GM23338 (cell line): ENCODE measurements around the gene SLC32A1. TPM values are rescaled to one million over a fixed set of nuclear protein-coding genes. Genes with fewer than 3 reads are reported as not detected.

Source experiments
- CREB1 ChIP-seq: fragments of 250-450 bp; sonication (Bioruptor Pico); IDR thresholded peaks from 2 replicates; pipeline ENCODE4 v1.5.0; 2020; ENCODE audit warnings: low read depth, mild to moderate bottlenecking, moderate library complexity
- EZH2 ChIP-seq: fragments of 200-600 bp; sonication (generic); IDR thresholded peaks from one replicate; pipeline ENCODE4 v1.8.0; 2017; ENCODE audit warnings: antibody characterized with exemption, mild to moderate bottlenecking, low read depth; ENCODE audit not compliant: unreplicated experiment
- JUNB ChIP-seq: IDR thresholded peaks from one replicate; pipeline ENCODE4 v1.6.1; 2016; ENCODE audit warnings: antibody characterized with exemption; ENCODE audit not compliant: unreplicated experiment
- STAT1 ChIP-seq: IDR thresholded peaks from one replicate; pipeline ENCODE4 v1.6.1; 2016; ENCODE audit warnings: antibody characterized with exemption; ENCODE audit not compliant: unreplicated experiment
- polyA plus RNA-seq: library from polyadenylated mRNA; unstranded; fragments of >200 nt; fragmentation: Nextera tagmentation; extraction: Ambion mirVana; gene quantifications from 2 replicates; pipeline ENCODE4 v1.2.1, GENCODE V29; 2016
- total RNA-seq: library from RNA; depleted of rRNA; stranded (reverse); fragments of >200 nt; shearing (Covaris generic); gene quantifications from 2 replicates; pipeline ENCODE4 v1.2.3, GENCODE V29; 2014
- TF ChIP-seq, protein P1 (sequence below): fragments of 250-450 bp; sonication (Bioruptor Pico); IDR thresholded peaks from 2 replicates; pipeline ENCODE4 v1.5.0; 2020; ENCODE audit warnings: mild to moderate bottlenecking, moderate library complexity
- TF ChIP-seq, protein P2 (sequence below): IDR thresholded peaks from 2 replicates; pipeline ENCODE4 v1.6.1; 2016; ENCODE audit warnings: antibody characterized with exemption
- TF ChIP-seq, protein P3 (sequence below): IDR thresholded peaks from one replicate; pipeline ENCODE4 v1.6.1; 2018; ENCODE audit warnings: antibody characterized with exemption; ENCODE audit not compliant: unreplicated experiment

SLC32A1 gene
- total and polyA plus RNA-seq, 2 experiments from 2014 or later = 0.87 TPM; not detected in 1

DNA sequence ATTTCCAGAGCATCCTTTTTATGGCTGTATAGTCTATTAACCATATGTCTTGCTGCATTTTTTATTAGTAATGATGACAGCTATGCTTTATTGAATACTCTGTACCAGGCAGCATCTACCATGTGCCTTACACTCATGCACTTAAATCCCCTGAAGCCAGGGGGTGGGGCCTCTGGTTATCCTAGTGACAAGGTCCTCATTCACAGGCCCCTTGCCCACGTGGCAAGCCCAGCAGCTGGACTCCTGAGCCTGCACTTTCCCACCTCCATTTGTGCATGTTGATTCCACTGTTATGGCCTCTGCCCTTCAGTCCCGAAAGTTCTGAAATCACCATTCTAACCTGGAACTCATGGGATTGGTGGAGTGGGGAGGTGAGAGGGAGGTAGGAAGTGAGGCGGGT lies 46.3 kb downstream of the SLC32A1 start (continued):
- TF ChIP-seq, protein P1, sequence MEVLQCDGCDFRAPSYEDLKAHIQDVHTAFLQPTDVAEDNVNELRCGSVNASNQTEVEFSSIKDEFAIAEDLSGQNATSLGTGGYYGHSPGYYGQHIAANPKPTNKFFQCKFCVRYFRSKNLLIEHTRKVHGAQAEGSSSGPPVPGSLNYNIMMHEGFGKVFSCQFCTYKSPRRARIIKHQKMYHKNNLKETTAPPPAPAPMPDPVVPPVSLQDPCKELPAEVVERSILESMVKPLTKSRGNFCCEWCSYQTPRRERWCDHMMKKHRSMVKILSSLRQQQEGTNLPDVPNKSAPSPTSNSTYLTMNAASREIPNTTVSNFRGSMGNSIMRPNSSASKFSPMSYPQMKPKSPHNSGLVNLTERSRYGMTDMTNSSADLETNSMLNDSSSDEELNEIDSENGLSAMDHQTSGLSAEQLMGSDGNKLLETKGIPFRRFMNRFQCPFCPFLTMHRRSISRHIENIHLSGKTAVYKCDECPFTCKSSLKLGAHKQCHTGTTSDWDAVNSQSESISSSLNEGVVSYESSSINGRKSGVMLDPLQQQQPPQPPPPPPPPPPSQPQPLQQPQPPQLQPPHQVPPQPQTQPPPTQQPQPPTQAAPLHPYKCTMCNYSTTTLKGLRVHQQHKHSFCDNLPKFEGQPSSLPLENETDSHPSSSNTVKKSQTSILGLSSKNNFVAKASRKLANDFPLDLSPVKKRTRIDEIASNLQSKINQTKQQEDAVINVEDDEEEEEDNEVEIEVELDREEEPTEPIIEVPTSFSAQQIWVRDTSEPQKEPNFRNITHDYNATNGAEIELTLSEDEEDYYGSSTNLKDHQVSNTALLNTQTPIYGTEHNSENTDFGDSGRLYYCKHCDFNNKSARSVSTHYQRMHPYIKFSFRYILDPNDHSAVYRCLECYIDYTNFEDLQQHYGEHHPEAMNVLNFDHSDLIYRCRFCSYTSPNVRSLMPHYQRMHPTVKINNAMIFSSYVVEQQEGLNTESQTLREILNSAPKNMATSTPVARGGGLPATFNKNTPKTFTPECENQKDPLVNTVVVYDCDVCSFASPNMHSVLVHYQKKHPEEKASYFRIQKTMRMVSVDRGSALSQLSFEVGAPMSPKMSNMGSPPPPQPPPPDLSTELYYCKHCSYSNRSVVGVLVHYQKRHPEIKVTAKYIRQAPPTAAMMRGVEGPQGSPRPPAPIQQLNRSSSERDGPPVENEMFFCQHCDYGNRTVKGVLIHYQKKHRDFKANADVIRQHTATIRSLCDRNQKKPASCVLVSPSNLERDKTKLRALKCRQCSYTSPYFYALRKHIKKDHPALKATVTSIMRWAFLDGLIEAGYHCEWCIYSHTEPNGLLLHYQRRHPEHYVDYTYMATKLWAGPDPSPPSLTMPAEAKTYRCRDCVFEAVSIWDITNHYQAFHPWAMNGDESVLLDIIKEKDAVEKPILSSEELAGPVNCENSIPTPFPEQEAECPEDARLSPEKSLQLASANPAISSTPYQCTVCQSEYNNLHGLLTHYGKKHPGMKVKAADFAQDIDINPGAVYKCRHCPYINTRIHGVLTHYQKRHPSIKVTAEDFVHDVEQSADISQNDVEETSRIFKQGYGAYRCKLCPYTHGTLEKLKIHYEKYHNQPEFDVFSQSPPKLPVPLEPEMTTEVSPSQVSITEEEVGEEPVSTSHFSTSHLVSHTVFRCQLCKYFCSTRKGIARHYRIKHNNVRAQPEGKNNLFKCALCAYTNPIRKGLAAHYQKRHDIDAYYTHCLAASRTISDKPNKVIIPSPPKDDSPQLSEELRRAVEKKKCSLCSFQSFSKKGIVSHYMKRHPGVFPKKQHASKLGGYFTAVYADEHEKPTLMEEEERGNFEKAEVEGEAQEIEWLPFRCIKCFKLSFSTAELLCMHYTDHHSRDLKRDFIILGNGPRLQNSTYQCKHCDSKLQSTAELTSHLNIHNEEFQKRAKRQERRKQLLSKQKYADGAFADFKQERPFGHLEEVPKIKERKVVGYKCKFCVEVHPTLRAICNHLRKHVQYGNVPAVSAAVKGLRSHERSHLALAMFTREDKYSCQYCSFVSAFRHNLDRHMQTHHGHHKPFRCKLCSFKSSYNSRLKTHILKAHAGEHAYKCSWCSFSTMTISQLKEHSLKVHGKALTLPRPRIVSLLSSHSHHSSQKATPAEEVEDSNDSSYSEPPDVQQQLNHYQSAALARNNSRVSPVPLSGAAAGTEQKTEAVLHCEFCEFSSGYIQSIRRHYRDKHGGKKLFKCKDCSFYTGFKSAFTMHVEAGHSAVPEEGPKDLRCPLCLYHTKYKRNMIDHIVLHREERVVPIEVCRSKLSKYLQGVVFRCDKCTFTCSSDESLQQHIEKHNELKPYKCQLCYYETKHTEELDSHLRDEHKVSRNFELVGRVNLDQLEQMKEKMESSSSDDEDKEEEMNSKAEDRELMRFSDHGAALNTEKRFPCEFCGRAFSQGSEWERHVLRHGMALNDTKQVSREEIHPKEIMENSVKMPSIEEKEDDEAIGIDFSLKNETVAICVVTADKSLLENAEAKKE (CRISPR knock-in tag) = no peak
- TF ChIP-seq, protein P2, sequence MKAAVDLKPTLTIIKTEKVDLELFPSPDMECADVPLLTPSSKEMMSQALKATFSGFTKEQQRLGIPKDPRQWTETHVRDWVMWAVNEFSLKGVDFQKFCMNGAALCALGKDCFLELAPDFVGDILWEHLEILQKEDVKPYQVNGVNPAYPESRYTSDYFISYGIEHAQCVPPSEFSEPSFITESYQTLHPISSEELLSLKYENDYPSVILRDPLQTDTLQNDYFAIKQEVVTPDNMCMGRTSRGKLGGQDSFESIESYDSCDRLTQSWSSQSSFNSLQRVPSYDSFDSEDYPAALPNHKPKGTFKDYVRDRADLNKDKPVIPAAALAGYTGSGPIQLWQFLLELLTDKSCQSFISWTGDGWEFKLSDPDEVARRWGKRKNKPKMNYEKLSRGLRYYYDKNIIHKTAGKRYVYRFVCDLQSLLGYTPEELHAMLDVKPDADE = no peak
- TF ChIP-seq JUNB = no peak
- TF ChIP-seq EZH2 = no peak
- TF ChIP-seq CREB1 (CRISPR knock-in tag) = no peak
- TF ChIP-seq STAT1 = no peak
- TF ChIP-seq, protein P3, sequence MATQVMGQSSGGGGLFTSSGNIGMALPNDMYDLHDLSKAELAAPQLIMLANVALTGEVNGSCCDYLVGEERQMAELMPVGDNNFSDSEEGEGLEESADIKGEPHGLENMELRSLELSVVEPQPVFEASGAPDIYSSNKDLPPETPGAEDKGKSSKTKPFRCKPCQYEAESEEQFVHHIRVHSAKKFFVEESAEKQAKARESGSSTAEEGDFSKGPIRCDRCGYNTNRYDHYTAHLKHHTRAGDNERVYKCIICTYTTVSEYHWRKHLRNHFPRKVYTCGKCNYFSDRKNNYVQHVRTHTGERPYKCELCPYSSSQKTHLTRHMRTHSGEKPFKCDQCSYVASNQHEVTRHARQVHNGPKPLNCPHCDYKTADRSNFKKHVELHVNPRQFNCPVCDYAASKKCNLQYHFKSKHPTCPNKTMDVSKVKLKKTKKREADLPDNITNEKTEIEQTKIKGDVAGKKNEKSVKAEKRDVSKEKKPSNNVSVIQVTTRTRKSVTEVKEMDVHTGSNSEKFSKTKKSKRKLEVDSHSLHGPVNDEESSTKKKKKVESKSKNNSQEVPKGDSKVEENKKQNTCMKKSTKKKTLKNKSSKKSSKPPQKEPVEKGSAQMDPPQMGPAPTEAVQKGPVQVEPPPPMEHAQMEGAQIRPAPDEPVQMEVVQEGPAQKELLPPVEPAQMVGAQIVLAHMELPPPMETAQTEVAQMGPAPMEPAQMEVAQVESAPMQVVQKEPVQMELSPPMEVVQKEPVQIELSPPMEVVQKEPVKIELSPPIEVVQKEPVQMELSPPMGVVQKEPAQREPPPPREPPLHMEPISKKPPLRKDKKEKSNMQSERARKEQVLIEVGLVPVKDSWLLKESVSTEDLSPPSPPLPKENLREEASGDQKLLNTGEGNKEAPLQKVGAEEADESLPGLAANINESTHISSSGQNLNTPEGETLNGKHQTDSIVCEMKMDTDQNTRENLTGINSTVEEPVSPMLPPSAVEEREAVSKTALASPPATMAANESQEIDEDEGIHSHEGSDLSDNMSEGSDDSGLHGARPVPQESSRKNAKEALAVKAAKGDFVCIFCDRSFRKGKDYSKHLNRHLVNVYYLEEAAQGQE = no peak
